Measurements from ENCODE around the gene TBC1D14.

TBC1D14 gene

GRCh38 chr4:6983544-6984142, 74.0 kb downstream of the TBC1D14 start:
- DNase-seq: no peak

GRCh38 chr4:6984612-6985425, 75.2 kb downstream of the TBC1D14 start:
- DNase-seq: no peak

- DNase-seq: peak; percentile 1
Measured at GRCh38 chr4:6986072-6986780, 76.6 kb downstream of the TBC1D14 start.

GRCh38 chr4:6986781-6987587, 77.4 kb downstream of the TBC1D14 start:
- peak; percentile 54 for DNase-seq

- no peak for DNase-seq
Measured at GRCh38 chr4:6987588-6987961, 77.9 kb downstream of the TBC1D14 start.

GRCh38 chr4:6988016-6988715, 78.5 kb downstream of the TBC1D14 start:
- no peak for DNase-seq

- no peak for DNase-seq
Measured at GRCh38 chr4:6989331-6989923, 79.8 kb downstream of the TBC1D14 start.

- DNase-seq: no peak
Measured at GRCh38 chr4:6990661-6991060, 81.0 kb downstream of the TBC1D14 start.

GRCh38 chr4:6991249-6991648, 81.6 kb downstream of the TBC1D14 start:
- DNase-seq: no peak

GRCh38 chr4:6991771-6992557, 82.3 kb downstream of the TBC1D14 start:
- no peak for DNase-seq

GRCh38 chr4:6992728-6993677, 83.4 kb downstream of the TBC1D14 start:
- DNase-seq: no peak

- no peak for DNase-seq
Measured at GRCh38 chr4:6996481-6996880, 86.9 kb downstream of the TBC1D14 start.

GRCh38 chr4:6999172-7000086, 89.8 kb downstream of the TBC1D14 start:
- no peak for DNase-seq

GRCh38 chr4:7000421-7001176, 91.0 kb downstream of the TBC1D14 start:
- no peak for DNase-seq

GRCh38 chr4:7001271-7001670, 91.6 kb downstream of the TBC1D14 start:
- DNase-seq: no peak

GRCh38 chr4:7002336-7002735, 92.7 kb downstream of the TBC1D14 start:
- DNase-seq: no peak

GRCh38 chr4:7003176-7003878, 93.7 kb downstream of the TBC1D14 start:
- no peak for DNase-seq

- no peak for DNase-seq
Measured at GRCh38 chr4:7003879-7004240, 94.2 kb downstream of the TBC1D14 start.
